Measurements from ENCODE around the gene MPI.

- no peak for TF ChIP-seq POLR2A (IDR thresholded peaks at IDR 0.05)
- TF ChIP-seq CTCF (IDR thresholded peaks at IDR 0.05): no peak
These were observed 6.0 kb downstream of the MPI start for GRCh38 chr15:74895830-74896229.
